ENCODE results near the gene LRRFIP1. TPM values are rescaled to one million over a fixed set of nuclear protein-coding genes. Genes with fewer than 3 reads are reported as not detected.

LRRFIP1 gene
- total and polyA plus RNA-seq, 2 donors (not counting 3 experiments of a cell fraction or from before 2014, with no cell fraction given): 39.2 to 179 TPM

DNA sequence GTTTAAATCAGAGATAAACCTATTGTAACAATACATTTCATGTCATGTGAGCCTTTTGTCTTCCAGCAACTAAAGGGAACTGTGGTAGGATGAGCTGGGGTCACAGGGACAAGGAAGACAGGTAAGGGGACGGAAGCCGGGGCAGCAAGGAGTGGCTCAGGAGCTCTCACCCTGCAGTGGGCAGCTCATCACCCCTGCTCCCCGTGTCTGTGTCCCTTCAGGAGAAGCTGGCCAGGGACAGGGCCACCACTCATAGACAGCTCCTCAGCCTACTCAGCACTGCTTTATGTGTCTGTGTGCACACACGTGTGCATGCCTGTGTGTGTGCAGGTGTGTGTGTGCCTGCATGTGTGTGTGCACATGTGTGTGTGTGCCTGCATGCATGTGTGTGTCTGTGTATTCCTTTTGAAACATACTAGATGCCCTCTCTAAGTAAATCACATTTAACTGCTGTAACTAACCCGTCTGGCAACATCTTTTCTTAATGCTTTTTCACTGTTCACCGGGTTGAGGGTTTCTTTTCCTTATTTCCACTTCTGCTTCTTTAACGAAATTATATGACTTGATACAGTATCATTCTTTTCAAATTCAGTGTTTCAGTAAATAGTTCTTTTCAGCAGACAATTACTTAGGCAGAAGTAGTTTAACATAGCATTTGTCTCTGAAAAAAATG lies 44.2 kb downstream of the LRRFIP1 start:
- Histone ChIP-seq H3K4me2 (ENCODE audit: insufficient read depth, low read length) (no peak overlapping the region), H3K27me3 (ENCODE audit: control insufficient read depth in 2 of 2, insufficient read depth in 2 of 2, low read length in 2 of 2) (no peaks in the 10 kb centered on the region), H3K36me3 (ENCODE audit: control insufficient read depth in 2 of 2, extremely low read depth in 1 of 2, insufficient read depth in 2 of 2, low read length in 2 of 2) (no peaks in the 10 kb centered on the region), H3K9me1 (replicated peaks; ENCODE audit: control insufficient read depth, extremely low read depth, insufficient read depth, low read length) (no peaks in the 10 kb centered on the region), H3K79me2 (ENCODE audit: control insufficient read depth, insufficient read depth, low read length) (no peaks in the 10 kb centered on the region), H3K4me3 (replicated peaks in 1 of 3; ENCODE audit: insufficient read depth in 1 of 3, low read depth in 1 of 3, low read length in 3 of 3) (no peak overlapping the region), H3K27ac (ENCODE audit: insufficient read depth, low read depth, low read length) (no peak overlapping the region), H2AFZ (ENCODE audit: low read depth, low read length) (no peak overlapping the region), H3K9ac (replicated peaks; ENCODE audit: extremely low read depth, insufficient read depth, low read length) (no peak overlapping the region), H3K9me3 (replicated peaks; ENCODE audit: control insufficient read depth, insufficient read depth, low read length) (no peaks in the 10 kb centered on the region), H4K20me1 (replicated peaks; ENCODE audit: control insufficient read depth, extremely low read depth, insufficient read depth, low read length) (no peaks in the 10 kb centered on the region), H3K4me1 (ENCODE audit: control insufficient read depth, extremely low read depth, insufficient read depth, low read length) (peaks cover 39% of the 10 kb centered on the region)
- dilution Hi-C loops (cut with MboI; ENCODE audit: extremely low pct_ligation_motif_present, low sequenced_read_pairs): no loop called here
- no peak for DNase-seq (ENCODE audit: low read depth, low spot score)
- ChIA-PET POLR2A (no interaction called here), CTCF (interaction anchor here (0.9 to 7.8 kb wide), 12 partner anchors 9 to 159 kb away, joined by 3 to 207 read pairs (median 15); partner anchors contain the start of gene LRRFIP1)
- no peak for FAIRE-seq
- no TSS peak for BruUV-seq (replicated peaks)
- intact Hi-C loops (cut with micrococcal nuclease): loop anchor here (5.0 to 10.0 kb wide), 2 partner anchors 159 to 577 kb away; no protein-coding TSS in a partner anchor
- no peak for TF ChIP-seq FOS (IDR thresholded peaks at IDR 0.05; ENCODE audit: borderline replicate concordance, insufficient read depth, low read length)
- no peak for TF ChIP-seq MYC (IDR thresholded peaks at IDR 0.05; ENCODE audit: low read depth, low read length)
- TF ChIP-seq, protein P1, sequence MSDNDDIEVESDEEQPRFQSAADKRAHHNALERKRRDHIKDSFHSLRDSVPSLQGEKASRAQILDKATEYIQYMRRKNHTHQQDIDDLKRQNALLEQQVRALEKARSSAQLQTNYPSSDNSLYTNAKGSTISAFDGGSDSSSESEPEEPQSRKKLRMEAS (IDR thresholded peaks at IDR 0.05; ENCODE audit: insufficient read depth, insufficient read length): no peak
- TF ChIP-seq POLR2A (IDR thresholded peaks at IDR 0.05; ENCODE audit: low read depth, low read length): no peak
- no peak for TF ChIP-seq EZH2 (IDR thresholded peaks at IDR 0.05; ENCODE audit: borderline replicate concordance, low read depth, low read length, severe bottlenecking)
- TF ChIP-seq GATA2 (IDR thresholded peaks at IDR 0.05; ENCODE audit: insufficient read depth, insufficient read length, low read depth, low read length): no peak
- TF ChIP-seq POLR2AphosphoS5 (IDR thresholded peaks at IDR 0.05; ENCODE audit: insufficient read depth, low read depth, low read length): no peak
- TF ChIP-seq, protein P2, sequence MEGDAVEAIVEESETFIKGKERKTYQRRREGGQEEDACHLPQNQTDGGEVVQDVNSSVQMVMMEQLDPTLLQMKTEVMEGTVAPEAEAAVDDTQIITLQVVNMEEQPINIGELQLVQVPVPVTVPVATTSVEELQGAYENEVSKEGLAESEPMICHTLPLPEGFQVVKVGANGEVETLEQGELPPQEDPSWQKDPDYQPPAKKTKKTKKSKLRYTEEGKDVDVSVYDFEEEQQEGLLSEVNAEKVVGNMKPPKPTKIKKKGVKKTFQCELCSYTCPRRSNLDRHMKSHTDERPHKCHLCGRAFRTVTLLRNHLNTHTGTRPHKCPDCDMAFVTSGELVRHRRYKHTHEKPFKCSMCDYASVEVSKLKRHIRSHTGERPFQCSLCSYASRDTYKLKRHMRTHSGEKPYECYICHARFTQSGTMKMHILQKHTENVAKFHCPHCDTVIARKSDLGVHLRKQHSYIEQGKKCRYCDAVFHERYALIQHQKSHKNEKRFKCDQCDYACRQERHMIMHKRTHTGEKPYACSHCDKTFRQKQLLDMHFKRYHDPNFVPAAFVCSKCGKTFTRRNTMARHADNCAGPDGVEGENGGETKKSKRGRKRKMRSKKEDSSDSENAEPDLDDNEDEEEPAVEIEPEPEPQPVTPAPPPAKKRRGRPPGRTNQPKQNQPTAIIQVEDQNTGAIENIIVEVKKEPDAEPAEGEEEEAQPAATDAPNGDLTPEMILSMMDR (IDR thresholded peaks at IDR 0.05; ENCODE audit: extremely low read depth in 1 of 2, insufficient read depth in 1 of 2, low read depth in 1 of 2, low read length in 2 of 2): no peak
- TF ChIP-seq JUN (IDR thresholded peaks at IDR 0.05; ENCODE audit: borderline replicate concordance, insufficient read depth, insufficient read length, low read depth): no peak

Measured in endothelial cell of umbilical vein (primary cell).